ENCODE results near the gene PCDHGA4. TPM values are rescaled to one million over a fixed set of nuclear protein-coding genes. Genes with fewer than 3 reads are reported as not detected.

The PCDHGA4 gene
- total and polyA plus RNA-seq, 2 of the 13 experiments (the other 11 are each of a cell fraction or from before 2014, with no cell fraction given) = 0.49 to 0.58 TPM

DNA sequence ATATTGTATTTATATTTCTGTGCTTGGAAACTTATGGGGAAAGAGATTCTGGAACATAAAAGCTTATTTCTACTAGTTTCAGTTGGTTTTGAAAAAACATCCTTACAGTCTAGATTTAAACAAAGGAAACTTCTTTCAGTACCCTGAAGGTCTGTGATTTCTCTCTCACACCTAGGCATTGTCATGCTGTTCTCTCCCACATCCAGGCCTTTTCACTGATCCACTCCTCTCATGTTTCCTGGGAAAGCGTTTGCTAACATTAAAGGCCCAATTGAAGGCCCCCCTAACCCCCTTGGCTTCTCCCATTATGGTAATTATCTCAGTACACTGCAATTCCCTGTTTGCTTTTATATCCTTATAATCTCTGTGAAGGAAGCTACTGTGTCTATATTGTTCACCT lies 12.0 kb upstream of the PCDHGA4 start:
- no peak for FAIRE-seq
- H3K9me3 ChIP-seq (ENCODE audit: low read length) = peaks cover 30% of the 10 kb centered on the region
- no peaks in the 10 kb centered on the region for H3K79me2 ChIP-seq (ENCODE audit: insufficient read depth, low read length)
- no peaks in the 10 kb centered on the region for H3K4me1 ChIP-seq (ENCODE audit: insufficient read depth, low read length)
- in situ Hi-C loops (cut with HindIII; ENCODE audit: extremely low pct_ligation_motif_present, low pct_unique_long_range_greater_than_20kb) (no loop called here), intact Hi-C loops (cut with micrococcal nuclease; ENCODE audit: unreplicated experiment) (no loop called here)
- no peak overlapping the region for H2AFZ ChIP-seq (ENCODE audit: low read length)
- ChIA-PET CTCF (ENCODE audit: low intra/inter-chr PET ratio, low total read pairs) (no interaction called here), POLR2A (no interaction called here)
- no peak for DNase-seq (ENCODE audit: low spot score)
- H3K27ac ChIP-seq (ENCODE audit: extremely low read length, insufficient read depth, low read length) = no peak overlapping the region
- no peak overlapping the region for H3K4me2 ChIP-seq (ENCODE audit: low read depth, low read length)
- no peak overlapping the region for H3K9ac ChIP-seq (ENCODE audit: insufficient read depth, low read depth, low read length)
- no peaks in the 10 kb centered on the region for H3K36me3 ChIP-seq (replicated peaks in 1 of 2; ENCODE audit: control insufficient read depth in 1 of 2, insufficient read depth in 2 of 2, low read length in 2 of 2)
- ATAC-seq = no peak
- H4K20me1 ChIP-seq (ENCODE audit: insufficient read depth, low read length) = no peaks in the 10 kb centered on the region
- H3K4me3 ChIP-seq (replicated peaks in 1 of 3; ENCODE audit: insufficient read depth in 1 of 3, low read depth in 2 of 3, low read length in 3 of 3) = no peak overlapping the region
- no peaks in the 10 kb centered on the region for H3K27me3 ChIP-seq (ENCODE audit: control insufficient read depth in 1 of 2, insufficient read depth in 2 of 2, low read length in 2 of 2)
- WGBS (ENCODE audit: low lambda C conversion rate) = 0% methylated on average over 1 of the region's 1 CpG
- BruUV-seq (replicated peaks) = no TSS peak
- TF ChIP-seq, protein P1, sequence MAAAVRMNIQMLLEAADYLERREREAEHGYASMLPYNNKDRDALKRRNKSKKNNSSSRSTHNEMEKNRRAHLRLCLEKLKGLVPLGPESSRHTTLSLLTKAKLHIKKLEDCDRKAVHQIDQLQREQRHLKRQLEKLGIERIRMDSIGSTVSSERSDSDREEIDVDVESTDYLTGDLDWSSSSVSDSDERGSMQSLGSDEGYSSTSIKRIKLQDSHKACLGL (CRISPR knock-in tag; IDR thresholded peaks at IDR 0.05) = no peak
- TF ChIP-seq SP140L (CRISPR knock-in tag; IDR thresholded peaks at IDR 0.05; ENCODE audit: borderline replicate concordance) (no peak), HMG20B (CRISPR knock-in tag; conservative IDR thresholded peaks at IDR 0.05) (no peak), KLF11 (CRISPR knock-in tag; IDR thresholded peaks at IDR 0.05) (no peak), HIVEP1 (CRISPR knock-in tag; IDR thresholded peaks at IDR 0.05) (no peak), ZNF564 (CRISPR knock-in tag; IDR thresholded peaks at IDR 0.05) (no peak)

DNA sequence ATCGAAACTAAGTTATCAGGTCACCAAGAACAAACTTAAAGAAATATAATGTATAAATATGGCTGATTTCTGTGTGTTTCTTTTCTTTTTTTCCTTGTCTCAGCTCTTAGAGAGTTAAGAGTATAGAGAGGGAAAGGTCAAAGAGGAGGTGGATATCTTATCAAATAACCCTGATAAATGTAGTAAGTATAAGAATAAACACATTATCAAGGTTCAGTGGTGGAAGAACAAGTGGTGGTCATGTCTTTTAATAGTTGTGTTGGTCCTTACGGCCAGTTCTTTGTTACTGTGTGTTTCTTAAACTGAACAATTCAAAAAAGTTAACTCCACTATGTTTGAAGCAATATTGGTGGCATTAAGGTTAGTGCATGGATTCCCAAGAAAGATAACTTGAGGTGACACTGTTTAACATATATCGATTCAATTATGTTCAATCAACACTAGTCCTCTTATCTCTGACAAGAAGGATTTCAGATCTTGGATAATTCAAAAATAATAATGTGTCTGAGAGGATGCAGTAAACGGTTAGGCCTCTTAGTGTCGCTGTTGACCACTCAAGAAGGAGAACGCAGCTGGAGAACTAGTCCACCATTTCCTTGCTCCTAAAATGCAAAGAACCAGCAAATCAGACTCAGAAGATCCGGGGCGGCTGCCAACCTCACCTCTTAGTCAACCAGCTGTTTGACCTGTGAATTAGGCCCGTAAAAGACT lies 11.4 kb upstream of the PCDHGA4 start, which contains the start of gene PCDHGA3:
Gene PCDHGA3, plus strand, starts transcription at position 588 of the 711 bp plus-strand sequence. CDS start 205 bp downstream, outside the sequence.
- BruUV-seq (replicated peaks) = no TSS peak
- ChIA-PET POLR2A (no interaction called here), CTCF (ENCODE audit: low intra/inter-chr PET ratio, low total read pairs) (interaction anchor here (0.9 kb wide), 1 partner anchor 217 kb away, joined by 3 read pairs; no protein-coding TSS in a partner anchor)
- in situ Hi-C loops (cut with HindIII; ENCODE audit: extremely low pct_ligation_motif_present, low pct_unique_long_range_greater_than_20kb) (no loop called here), intact Hi-C loops (cut with micrococcal nuclease; ENCODE audit: unreplicated experiment) (no loop called here)
- H3K79me2 ChIP-seq (ENCODE audit: insufficient read depth, low read length) = no peaks in the 10 kb centered on the region
- no peak within 1 kb of the TSS for H3K4me3 ChIP-seq (replicated peaks in 1 of 3; ENCODE audit: insufficient read depth in 1 of 3, low read depth in 2 of 3, low read length in 3 of 3)
- H3K36me3 ChIP-seq (replicated peaks in 1 of 2; ENCODE audit: control insufficient read depth in 1 of 2, insufficient read depth in 2 of 2, low read length in 2 of 2) = no peaks in the 10 kb centered on the region
- no peak within 1 kb of the TSS for H2AFZ ChIP-seq (ENCODE audit: low read length)
- ATAC-seq (no peak), DNase-seq (ENCODE audit: low spot score) (no peak), FAIRE-seq (no peak)
- peaks cover 29% of the 10 kb centered on the region for H3K9me3 ChIP-seq (ENCODE audit: low read length)
- no peaks in the 10 kb centered on the region for H3K27me3 ChIP-seq (ENCODE audit: control insufficient read depth in 1 of 2, insufficient read depth in 2 of 2, low read length in 2 of 2)
- H3K27ac ChIP-seq (ENCODE audit: extremely low read length, insufficient read depth, low read length) = no peak within 1 kb of the TSS
- no peak within 1 kb of the TSS for H3K4me2 ChIP-seq (ENCODE audit: low read depth, low read length)
- no peaks in the 10 kb centered on the region for H4K20me1 ChIP-seq (ENCODE audit: insufficient read depth, low read length)
- no peak within 1 kb of the TSS for H3K9ac ChIP-seq (ENCODE audit: insufficient read depth, low read depth, low read length)
- no peaks in the 10 kb centered on the region for H3K4me1 ChIP-seq (ENCODE audit: insufficient read depth, low read length)
- 10% methylated on average over 9 of the region's 9 CpGs for WGBS (ENCODE audit: low lambda C conversion rate)
- TF ChIP-seq SMARCC2 (IDR thresholded peaks at IDR 0.05) (no peak), JDP2 (CRISPR knock-in tag; IDR thresholded peaks at IDR 0.05; ENCODE audit: borderline replicate concordance) (no peak), STAG1 (CRISPR knock-in tag; IDR thresholded peaks at IDR 0.05) (peak; percentile 21; the same call in 1 of the 2 replicates)
- TF ChIP-seq, protein P2, sequence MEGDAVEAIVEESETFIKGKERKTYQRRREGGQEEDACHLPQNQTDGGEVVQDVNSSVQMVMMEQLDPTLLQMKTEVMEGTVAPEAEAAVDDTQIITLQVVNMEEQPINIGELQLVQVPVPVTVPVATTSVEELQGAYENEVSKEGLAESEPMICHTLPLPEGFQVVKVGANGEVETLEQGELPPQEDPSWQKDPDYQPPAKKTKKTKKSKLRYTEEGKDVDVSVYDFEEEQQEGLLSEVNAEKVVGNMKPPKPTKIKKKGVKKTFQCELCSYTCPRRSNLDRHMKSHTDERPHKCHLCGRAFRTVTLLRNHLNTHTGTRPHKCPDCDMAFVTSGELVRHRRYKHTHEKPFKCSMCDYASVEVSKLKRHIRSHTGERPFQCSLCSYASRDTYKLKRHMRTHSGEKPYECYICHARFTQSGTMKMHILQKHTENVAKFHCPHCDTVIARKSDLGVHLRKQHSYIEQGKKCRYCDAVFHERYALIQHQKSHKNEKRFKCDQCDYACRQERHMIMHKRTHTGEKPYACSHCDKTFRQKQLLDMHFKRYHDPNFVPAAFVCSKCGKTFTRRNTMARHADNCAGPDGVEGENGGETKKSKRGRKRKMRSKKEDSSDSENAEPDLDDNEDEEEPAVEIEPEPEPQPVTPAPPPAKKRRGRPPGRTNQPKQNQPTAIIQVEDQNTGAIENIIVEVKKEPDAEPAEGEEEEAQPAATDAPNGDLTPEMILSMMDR (CRISPR knock-in tag; IDR thresholded peaks at IDR 0.05) = peak; percentile 45
- TF ChIP-seq, protein P3, sequence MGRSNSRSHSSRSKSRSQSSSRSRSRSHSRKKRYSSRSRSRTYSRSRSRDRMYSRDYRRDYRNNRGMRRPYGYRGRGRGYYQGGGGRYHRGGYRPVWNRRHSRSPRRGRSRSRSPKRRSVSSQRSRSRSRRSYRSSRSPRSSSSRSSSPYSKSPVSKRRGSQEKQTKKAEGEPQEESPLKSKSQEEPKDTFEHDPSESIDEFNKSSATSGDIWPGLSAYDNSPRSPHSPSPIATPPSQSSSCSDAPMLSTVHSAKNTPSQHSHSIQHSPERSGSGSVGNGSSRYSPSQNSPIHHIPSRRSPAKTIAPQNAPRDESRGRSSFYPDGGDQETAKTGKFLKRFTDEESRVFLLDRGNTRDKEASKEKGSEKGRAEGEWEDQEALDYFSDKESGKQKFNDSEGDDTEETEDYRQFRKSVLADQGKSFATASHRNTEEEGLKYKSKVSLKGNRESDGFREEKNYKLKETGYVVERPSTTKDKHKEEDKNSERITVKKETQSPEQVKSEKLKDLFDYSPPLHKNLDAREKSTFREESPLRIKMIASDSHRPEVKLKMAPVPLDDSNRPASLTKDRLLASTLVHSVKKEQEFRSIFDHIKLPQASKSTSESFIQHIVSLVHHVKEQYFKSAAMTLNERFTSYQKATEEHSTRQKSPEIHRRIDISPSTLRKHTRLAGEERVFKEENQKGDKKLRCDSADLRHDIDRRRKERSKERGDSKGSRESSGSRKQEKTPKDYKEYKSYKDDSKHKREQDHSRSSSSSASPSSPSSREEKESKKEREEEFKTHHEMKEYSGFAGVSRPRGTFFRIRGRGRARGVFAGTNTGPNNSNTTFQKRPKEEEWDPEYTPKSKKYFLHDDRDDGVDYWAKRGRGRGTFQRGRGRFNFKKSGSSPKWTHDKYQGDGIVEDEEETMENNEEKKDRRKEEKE (IDR thresholded peaks at IDR 0.05) = no peak
- TF ChIP-seq, protein P4, sequence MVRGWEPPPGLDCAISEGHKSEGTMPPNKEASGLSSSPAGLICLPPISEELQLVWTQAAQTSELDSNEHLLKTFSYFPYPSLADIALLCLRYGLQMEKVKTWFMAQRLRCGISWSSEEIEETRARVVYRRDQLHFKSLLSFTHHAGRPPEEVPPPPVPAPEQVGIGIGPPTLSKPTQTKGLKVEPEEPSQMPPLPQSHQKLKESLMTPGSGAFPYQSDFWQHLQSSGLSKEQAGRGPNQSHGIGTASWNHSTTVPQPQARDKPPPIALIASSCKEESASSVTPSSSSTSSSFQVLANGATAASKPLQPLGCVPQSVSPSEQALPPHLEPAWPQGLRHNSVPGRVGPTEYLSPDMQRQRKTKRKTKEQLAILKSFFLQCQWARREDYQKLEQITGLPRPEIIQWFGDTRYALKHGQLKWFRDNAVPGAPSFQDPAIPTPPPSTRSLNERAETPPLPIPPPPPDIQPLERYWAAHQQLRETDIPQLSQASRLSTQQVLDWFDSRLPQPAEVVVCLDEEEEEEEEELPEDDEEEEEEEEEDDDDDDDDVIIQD (CRISPR knock-in tag; IDR thresholded peaks at IDR 0.05; ENCODE audit: low read depth) = no peak

Data from HepG2 (cell line).